Stimulated activated CD4-positive, alpha-beta T cell treated with anti-CD3 and anti-CD28 coated beads, Interleukin-1b, Interleukin-23, amount 100 ng/mL, for 4 hours (primary cell): ENCODE data around the gene ABLIM1.

ENCODE experiments used
- DNase-seq, 2 donors: peaks; one replicate each; pipeline ENCODE4 v3.0.0-alpha.2; 2020; ENCODE audit warnings: low read depth in 2 of 2

The ABLIM1 gene

DNA sequence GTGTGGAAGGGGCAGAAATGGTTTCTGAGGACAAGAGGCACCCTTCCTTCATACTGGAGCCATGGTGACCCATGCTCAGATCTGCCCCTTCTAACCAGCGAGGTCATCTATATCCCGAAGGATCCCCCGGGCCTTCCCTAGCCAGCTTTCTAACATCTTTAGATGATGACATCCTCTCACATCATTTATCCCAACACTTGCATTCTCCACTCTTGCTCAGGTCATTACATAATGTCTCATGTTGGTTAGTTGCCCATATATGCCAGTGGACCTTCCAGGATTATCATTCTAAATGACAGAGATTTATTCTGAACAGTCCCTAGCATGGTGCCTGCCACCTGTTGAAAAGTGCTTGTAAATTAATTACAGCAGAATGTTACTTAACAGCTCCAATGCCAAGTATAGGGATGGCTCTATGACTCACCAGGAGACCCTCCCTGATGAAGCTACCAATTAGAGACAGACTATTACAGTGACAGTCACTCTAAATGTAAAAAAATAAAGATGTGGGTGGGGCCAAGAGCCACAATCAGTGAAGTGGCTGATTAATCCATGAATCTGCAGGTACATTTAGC lies 22.6 kb upstream of the ABLIM1 start:
- no peak for DNase-seq

DNA sequence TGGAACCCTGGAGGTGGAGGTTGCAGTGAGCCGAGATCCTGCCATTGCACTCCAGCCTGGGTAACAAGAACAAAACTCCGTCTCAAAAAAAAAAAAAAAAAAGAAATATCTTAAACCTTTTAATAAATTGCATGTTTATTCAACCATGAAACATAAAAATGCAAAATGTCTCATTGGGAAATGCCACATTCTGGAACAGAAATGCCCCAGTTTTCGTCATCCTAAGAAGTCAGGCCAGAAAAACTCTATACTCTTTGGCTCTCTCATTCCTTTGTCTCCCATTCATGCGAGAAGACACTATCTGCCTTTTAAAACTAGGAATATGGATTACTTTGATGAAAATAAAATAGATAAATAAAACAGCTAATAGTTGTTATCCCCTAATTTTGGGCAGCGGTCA lies 21.5 kb upstream of the ABLIM1 start:
- no peak for DNase-seq

DNA sequence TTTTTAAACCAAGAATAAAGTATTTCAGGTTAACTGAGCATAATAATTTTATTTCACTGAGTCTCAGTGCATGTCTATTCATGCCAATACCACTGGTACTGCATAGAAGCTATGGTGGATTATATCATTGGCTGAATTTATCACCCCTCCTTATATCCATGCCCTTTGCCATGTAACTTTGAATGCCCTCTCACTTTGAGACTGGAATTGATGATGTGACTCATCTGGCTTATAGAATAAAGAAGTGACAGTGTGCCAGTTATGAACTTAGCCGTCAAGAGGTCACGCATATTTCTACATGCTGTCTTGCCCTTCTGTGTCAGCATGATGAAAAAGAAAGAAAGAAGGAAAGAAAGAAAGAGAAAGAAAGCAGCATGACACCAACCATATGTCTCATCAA lies 20.7 kb upstream of the ABLIM1 start:
- no peak for DNase-seq

DNA sequence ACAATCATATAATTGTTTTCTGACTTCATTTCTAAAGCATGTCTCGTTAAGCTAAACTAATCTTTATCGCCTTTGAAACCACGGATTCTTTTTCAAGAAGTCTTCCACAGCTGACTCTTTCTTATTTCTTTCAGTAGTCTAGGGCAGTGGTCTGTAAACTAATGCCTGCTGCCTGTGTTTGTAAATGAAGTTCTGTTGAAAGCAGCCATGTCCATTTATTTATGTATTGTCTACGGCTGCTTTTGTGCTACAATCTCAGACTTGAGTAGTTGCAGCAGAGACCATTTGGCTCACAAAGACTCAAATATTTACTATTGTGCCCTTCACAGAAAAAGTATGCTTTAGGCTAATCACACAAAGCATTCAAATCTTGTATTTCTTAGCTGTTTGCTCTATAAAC lies 20.3 kb upstream of the ABLIM1 start:
- DNase-seq, result no peak

DNA sequence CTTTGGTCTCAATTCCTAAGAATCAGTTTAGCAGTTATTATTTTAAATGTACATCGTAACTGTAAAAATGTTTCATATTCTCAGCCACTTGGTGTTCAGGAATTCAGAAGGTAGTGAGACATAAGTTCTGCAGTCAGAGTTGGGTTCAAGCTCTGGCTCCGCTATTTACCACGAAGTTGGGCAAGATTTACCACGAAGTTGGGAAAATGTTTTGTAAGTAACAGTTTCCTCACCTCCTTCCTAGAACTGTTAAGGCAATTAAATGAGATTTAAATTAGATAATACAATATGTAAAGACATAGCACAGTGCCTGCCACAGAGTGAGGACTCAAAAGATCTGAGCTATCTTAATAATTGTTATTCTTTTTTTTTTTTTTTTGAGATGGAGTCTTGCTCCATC lies 16.3 kb upstream of the ABLIM1 start:
- no peak for DNase-seq

DNA sequence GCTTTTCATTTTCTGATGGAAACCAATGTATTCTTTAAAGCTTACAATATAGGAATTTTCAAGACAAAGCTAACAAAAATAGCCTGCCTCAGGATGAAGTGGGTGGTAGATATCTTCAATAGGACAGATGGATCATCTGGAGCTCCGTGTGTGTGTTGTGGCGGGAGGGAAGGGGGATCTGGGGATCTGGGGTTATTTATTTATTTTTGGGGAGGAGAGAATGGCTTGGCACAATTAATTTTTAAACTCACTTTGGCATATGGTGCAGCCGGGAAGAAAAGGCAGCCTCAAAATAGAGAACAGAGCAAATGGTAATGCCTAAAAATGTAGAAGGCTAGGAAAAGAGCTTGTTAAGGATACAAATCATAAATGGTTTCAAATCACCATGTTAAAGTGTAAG lies 11.6 kb upstream of the ABLIM1 start:
- no peak for DNase-seq

DNA sequence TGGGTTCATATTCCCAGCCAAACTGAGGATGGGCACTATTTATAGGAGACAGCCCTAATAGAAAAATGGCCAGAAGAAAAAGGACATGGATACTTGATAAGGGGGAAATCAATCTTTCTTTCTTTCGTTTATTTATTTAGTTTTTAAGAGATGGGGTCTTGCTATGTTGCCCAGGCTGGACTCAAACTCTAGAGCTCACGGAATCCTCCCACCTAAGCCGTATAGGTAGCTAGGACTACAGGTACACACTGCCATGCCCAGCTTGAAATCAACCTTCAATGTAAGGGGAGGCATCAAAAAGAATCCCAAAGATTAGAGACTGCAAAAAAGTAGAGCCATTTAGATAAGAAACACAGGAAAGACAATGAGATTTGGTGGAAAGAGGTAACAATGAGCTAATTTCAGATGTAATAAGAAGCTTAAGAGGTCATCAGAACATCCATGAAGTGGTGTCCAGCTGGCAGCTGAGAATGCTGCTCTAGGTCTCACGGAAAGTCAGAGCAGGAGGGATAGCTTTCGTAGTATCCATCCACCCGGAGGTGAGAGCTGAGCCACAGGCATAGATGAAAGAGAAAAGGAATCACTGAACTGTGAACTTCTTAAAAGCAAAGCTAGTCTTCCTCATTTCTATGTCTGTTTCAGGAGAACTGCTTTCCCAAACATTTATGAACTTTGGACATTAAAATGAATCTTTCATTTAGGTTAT lies 10.5 kb upstream of the ABLIM1 start:
- no peak for DNase-seq

DNA sequence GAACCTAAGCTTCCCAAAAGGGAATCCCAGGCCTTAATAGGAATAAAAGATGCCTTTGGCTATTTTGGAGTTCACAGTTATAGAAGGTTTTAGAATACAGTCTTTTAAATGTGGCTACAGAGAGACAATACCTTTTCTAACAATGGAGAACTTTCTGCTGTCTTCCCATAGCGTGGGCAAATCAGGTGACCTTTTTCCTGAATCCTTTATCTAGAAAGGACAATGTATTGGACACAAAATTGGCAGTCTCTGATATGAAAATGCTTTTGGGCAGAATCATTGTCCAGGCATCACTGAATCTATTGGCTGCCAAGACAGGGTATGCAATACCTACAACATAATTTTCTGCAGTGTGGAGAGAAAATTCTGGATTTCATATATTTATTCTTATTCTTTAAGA lies 7.8 kb upstream of the ABLIM1 start:
- no peak for DNase-seq

DNA sequence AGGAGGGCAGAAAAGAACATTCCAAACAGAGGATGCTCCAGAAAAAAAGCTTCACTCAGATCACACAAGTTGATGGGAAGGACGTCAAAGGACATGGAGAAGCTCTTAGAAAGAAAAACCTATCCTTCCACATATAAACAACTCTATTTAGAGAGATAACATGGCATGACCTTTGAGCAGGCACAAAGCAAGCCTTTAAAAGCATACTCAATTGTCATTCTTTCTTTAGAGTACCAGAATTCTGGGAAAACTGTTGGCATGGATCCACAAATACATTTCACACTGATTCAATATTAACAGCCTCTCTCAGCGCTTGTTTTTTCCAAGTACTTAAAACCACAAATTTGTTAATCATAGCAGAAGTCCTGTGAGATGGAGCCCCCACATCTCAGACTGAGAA lies 7.3 kb upstream of the ABLIM1 start:
- no peak for DNase-seq

DNA sequence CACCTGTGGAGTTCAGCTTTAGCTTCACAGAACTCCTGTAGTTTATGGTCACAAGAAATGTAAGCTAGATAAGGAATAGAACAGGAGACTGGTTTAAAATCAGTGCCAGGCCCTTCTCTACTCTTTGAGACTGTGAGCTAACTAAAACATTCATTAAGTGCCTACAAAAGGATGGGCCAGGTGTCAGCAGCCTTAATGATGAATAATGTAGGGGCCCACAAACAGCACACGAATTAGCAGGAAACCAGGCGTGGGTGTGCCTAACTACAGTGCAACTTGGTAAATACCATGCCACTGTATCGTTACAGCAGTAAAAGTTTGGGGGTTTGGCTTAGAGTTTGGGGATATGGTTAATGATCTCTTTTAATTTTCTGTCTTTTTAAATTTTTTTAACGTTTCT lies 6.1 kb upstream of the ABLIM1 start:
- DNase-seq, result no peak

DNA sequence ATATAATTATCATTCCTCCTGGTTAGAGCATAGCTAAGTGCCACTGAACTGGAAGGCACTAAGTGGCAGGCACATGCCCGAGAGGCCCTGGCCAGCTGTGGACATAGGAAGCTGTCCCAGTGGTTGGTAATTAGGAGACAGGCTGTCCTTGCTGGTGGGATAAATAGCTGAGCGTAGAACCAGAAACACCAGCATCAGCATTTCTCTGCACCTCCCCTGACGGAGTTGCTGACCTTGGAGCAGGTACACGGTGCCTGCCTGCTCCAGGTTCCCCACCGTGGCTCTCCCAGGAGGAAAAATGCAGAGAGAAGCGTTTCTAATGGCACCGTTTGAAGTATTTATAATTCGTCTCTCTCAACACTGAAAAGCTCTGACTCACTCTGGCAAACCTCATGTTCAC lies 5.6 kb upstream of the ABLIM1 start:
- no peak for DNase-seq

DNA sequence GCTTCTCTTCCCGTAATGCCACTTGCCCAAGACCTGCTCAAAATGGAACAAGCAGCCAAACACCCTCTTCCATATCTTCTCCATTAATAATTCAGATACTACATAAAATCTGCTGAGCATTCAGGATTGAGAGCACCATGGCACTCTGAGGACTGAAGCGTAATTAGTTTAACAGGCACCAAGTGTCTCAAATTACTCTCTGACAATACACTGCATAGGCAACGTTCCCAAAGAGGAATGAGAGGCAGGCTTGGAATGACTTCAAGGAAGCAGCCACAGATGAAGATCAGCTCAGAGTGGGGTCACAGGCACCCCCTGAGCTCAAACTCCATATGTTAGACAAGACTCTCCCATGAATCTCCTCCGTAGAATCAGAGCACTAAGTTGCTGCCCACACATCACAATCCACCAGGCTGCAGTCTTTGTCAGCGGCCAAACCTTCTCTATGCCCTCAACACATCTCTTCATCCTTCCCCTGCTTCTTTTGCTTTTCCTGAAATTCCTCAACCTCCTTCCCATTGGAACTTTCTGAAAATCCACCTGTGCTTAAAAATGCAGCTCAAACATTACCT lies 4.7 kb upstream of the ABLIM1 start:
- no peak for DNase-seq

DNA sequence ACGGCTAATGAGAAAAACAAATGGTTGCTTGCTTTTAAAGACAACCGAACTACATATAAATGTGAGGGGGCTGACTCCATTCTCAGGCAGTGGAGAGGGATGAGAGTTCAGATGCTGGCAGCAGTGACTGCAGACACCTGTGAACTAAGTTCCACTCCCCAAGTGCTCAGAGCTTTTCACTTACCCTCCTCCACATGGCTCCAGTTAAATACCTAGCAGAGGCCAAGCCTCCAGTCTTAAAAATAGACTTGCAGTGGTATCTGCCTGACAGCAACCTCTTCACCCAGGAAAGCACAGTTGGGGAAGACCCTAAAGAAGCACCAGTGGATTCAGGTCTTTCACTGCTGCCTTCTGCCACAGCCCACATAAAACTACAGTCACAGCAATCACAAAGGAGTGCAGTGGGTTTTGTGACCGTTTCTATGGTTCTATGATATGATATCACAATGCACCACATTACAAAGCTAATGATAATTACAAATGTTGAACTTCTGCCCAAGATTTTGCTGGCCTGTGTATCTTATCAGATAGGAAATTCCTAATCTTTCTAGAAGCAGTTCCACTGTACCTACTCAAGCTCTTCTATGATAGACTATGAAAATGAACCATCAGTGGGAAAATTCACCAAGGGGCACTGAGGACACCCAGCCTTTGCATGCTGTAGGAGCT lies 3.3 kb upstream of the ABLIM1 start:
- no peak for DNase-seq

DNA sequence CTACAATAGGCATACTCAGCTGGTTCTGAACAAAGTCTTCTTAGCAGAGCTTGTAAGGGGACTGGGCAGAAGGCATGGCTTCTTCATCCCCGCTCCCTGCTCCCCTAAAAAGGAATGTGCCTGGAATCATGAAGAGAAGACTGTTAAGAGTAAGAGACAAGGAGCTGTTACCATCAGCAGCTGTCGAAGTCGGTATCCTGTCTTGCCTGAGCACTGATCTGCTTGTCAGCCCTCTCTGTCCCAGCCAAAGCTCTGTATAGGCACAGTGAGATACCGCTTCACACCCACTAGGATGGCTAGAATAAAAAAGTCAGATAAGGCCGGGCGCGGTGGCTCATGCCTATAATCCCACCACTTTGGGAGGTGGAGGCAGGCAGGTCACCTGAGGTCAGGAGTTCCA lies 2.4 kb downstream of the ABLIM1 start:
- no peak for DNase-seq

DNA sequence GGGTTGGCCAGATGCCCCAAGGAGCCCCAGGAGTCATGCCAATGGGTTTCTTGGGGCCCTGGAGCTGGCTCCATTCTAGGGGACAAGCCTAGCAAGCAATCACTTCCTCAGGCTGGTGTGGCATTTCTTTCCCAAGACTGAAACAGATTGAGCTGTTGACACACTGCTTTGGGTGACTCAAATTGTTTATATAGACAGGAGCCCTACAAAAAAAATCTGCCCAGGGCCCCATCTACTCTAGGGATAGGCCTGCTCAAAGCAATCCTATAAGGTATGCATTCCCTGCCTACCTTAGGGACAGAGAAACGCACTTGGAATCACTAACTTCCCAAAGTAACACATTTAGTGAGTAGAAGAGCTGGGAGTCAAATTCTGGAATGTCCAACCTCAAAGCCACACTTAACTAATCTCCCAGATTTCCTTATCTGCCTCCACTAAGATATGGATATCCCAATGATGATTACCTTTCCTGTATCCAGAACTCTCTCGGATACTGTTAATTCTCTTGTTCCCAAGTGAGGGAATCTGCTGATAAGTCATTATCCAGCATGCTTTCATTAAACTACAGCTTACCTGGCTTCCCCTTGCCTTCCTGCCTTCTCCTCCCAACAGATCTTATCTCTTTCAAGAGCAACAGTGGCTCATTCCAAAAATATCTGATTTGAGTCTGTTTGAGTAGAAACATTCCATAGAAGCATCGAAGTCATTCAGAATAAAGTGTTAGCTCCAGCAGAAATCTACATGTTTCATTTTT lies 3.1 kb downstream of the ABLIM1 start:
- DNase-seq, result no peak

DNA sequence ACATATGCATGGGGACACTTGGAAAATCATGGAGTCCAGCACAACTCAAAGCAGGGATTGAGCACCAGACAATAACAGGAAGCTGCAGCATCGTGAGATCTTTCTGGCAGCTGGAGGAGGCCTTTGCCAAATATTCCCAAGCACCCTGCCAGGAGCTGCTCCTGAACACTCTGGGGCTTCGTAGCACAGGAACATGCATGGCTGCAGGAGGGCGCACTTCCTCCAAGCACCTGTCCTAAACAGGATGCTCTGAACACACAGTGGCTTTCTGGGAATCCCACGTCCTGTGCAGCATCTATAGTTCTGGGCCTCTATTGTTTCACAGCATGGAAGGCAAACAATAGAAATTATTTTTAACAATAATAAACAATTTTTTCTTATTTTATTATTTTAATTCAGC lies 4.1 kb downstream of the ABLIM1 start:
- no peak for DNase-seq

DNA sequence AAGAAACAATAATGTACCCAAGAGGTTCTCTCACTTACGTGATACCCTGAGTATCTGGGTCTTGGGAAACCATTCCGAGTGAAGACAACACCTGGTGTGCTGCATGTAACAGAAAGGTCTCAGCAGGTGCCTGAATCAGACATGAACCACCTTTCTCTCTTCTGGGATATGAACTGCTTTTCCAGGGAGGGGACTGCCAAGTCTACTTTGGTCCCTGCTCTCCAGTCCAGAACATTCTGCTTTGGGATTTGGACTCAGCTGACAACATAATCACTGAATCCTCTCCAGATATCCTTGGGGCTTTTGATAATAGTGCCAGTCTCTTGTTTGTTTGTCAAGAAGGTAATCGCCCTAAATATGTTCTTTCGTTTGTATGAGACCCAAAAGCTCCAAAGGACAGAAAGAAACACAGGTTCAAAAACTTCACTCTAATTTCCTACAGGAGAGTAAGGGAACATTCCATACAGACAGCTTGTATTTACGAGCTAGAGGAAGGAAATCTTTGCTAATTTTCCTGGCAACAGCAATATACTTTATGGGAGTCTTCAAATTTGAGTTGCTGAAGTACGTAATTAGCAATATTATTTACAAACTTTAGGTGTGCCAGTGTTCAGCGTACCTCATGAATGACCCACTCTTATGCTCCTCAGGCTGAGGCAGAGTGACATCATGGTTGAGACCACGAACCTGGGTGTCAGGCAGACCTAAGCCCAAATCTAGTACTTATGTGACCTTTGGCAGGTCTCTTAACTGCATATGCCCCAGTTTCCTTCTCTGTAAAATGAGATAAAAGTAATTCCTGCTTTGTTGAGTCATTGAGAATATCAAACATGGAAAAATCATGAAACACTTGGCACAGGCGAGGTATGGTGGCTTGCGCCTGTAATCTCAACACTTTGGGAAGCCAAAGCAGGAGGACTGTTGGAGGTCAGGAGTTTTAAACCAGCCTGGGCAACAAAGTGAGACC lies 5.4 kb downstream of the ABLIM1 start:
- no peak for DNase-seq

DNA sequence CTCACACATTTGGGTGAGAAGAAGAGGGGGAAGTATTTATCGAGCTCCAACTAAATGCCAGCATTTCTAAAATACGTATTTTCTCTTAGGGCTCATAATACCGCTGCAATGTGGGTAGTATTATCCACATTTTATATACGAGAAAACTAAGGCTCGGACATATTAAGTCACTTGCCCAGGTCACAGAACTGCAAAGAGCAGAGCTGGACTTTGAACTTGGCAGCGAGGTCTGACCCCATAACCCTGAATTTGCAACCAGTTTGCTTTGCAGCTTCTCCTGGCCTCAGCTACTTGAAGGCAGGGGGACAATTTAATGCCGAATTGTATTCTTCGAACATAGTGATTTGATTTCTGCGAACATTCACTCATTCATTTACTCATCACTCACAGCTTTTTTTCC lies 7.2 kb downstream of the ABLIM1 start:
- DNase-seq, result no peak

DNA sequence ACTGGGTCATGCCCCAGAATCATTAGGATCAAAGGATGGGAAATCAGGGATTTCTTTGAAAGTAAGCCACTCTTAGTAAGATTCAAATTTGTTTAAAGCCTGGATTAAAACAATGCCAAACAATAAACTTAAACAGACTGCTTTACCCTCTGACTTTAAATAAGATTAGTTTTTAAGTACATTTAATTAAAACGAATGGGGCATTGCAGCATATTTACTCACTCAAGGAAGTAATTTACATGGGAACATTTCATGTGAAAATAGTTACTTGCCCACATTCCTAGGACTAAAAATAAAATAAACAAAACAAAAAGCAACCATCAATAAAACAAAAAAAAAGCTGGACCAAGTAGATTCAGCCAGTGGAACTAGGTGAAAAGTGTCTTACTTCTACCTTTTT lies 7.8 kb downstream of the ABLIM1 start:
- no peak for DNase-seq

DNA sequence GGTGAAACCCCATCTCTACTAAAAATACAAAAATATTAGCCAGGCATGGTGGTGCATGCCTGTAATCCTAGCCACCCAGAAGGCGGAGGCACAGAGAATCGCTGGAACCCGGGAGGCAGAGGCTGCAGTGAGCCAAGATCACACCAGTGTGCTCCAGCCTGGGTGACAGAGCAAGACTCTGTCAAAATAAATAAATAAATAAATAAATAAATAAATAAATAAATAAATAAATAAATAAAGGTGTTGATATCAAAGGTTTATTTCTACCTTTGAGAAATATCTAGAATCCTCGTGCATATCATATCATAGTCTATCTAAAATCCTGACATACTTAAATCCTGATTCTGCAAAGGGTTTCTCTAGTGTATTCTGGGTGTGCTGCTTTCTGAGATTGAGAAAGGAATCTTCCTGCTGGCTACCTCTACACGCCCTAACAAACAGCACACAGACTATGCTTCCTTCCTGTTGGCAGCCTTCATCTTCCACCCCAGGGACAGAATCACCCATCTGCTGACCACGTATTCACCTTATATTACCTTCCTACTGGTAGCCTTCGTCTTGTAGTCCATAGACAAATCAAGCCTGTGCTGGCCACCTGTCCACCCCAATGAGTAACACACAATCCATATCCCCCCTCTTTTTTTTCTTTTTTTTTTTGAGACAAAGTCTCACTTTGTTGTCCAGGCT lies 8.7 kb downstream of the ABLIM1 start:
- no peak for DNase-seq

DNA sequence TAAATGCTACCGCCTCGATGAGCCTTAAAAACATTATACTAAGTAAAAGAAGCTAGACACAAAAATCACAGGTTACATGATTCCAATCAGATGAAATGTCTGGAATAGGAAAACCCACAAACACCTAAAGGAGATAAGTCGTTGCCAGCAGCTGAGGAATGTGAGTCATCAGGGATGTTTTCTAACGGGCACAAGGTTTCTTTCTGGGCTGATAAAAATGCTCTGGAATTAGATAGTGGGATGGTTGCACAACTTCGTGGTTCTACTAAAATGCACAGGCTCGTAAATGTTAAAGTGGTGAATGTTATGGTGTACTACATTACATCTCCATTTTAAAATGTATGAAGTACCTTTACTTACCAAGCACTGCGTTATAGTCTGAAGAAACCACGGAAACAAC lies 9.7 kb downstream of the ABLIM1 start:
- no peak for DNase-seq
